Stimulated activated CD8-positive, alpha-beta memory T cell treated with anti-CD3 and anti-CD28 coated beads, Interleukin-4, amount 100 ng/mL, for 24 hours (primary cell): ENCODE results near the gene PODXL2.
"Not testable (repeated sequence)": the region's sequence is repeated elsewhere in the genome, so short reads cannot be mapped to it uniquely, and the experiment has no call there.

Experiments
- DNase-seq: peaks from one replicate; pipeline ENCODE4 v3.0.0-alpha.2; 2020; ENCODE audit warnings: low read depth

PODXL2 gene

DNA sequence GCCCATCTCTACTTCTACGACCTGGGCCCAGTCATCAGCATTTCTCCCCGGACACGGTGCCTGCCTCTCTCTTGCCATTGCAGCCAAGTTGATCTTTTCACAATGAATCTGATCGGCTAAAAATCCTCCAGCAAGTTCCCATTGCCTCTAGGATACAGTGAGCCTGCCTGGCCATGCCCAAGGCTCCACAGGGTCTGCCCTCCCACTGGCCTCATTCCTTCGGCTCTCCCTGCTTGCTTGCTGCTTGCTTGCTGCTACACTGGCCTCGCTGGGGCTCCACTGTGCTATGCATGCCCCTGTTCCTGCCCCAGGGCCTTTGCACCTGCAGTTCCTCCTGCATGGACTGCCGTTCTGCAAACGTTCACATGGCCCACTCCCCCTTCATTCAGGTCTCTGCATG is 45.8 kb downstream of the PODXL2 start:
- DNase-seq: no peak

DNA sequence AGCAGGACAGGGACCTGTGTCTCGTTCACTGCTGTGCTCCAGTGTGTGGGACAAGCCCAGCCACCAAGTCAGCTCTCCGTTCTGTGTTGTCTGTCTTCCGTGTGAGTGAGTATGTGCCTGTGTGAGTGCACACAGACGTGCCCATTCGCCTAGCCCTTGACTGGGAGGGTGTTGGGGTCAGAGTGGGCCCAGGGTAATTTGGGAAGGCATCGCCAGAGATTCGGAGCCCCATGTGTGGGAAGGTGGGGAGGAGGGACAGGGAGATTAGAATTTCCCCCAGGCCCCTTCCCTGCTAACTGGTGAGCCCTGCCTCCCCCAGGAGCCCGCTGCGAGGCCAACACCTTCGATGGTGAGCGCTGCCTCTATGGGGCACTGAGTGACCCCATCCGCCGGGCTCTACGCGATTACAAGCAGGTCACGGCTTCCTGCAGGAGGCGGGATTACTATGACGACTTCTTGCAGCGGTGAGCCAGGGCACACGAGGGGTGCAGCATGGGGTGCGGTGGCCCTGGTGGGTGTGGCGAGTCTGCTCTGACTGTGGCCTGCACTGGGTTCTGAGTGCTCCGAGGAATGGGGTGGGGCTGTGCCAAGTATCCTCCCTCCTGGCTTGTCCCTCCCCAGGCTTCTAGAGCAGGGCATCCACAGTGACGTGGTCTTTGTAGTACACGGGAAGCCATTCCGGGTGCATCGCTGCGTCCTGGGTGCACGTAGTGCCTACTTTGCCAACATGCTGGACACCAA is 46.8 kb downstream of the PODXL2 start:
- DNase-seq: no peak

DNA sequence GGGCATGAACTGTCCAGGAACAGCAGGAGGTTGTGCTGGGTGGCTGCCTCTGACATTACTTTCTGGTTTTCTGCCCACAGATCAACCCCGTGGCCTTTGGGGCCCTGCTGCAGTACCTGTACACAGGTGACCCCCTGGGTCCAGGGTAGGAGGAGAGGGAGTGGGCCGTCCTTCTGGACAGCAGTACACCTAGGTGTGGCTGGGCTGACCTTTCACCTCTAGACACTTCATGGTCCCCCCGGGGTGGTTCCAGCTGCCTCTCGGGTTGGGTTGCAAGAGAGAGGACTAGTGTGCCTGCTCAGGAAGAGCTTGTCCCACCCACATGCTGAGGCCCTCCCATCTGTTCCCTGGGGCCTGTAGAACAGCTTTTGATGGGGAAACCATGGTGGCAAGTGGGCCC is 47.5 kb downstream of the PODXL2 start:
- no peak for DNase-seq

DNA sequence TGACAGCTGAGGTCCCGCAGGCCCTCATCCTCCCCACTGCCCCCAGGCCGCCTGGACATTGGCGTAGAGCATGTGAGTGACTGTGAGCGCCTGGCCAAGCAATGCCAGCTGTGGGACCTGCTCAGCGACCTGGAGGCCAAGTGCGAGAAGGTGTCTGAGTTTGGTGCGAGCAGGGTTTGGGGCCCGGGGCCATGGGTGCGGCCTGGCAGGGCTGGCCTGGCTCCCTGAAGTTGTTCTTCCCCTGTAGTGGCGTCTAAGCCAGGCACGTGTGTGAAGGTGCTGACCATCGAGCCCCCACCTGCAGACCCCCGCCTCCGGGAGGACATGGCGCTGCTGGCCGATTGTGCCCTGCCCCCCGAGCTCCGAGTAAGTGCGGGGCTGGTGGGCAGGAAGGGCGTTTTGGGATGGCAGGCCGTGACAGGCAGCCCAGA is 48.0 kb downstream of the PODXL2 start:
- DNase-seq: no peak

DNA sequence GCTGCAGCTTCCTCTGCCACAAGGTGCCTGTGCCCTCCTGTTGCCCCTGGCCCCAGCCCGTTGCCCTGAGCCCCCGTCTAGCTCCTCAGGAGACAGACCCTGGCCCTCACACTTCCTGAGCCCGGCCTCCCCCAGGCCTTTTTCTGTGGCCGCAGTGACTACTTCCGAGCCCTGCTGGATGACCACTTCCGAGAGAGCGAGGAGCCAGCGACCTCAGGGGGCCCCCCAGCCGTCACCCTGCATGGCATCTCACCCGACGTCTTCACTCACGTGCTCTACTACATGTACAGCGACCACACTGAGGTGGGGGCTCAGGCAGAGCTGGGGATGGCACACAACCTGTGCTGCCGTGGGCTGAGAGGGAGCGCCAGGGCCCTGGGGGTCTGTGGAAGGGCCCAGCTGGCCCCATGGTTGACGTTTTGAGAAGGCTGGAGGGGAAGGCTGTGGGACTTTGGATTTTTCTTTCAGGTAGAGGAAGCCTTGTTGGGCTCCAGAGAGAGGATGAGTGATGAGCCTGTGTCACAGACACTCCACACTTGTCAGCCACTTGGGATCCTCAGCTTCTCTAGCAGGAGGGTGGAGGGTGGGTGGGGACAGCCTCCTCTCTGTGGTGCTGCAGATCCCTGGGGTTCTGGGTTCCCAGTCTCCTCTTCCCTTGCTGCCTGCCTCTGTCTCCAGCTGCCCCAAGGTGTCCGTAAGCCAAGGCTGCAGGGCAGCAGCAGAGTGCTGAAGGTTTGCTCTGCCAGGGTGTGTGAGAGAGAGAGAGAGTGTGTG is 48.7 kb downstream of the PODXL2 start:
- DNase-seq: no peak

DNA sequence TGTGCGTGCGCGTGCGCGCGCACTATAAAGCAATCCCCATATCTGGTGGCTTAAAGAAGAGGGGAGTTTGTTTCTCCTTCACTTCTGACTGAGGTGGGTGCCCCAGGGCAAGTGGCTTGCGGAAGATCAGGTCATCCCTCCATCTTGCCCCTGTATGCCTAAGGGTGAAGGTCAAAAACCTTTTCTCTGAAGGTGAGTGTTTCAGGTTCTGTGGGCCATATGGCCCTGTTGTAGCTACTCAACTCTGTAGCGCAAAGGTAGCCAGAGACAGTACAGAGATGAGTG is 49.3 kb downstream of the PODXL2 start:
- DNase-seq: no peak

DNA sequence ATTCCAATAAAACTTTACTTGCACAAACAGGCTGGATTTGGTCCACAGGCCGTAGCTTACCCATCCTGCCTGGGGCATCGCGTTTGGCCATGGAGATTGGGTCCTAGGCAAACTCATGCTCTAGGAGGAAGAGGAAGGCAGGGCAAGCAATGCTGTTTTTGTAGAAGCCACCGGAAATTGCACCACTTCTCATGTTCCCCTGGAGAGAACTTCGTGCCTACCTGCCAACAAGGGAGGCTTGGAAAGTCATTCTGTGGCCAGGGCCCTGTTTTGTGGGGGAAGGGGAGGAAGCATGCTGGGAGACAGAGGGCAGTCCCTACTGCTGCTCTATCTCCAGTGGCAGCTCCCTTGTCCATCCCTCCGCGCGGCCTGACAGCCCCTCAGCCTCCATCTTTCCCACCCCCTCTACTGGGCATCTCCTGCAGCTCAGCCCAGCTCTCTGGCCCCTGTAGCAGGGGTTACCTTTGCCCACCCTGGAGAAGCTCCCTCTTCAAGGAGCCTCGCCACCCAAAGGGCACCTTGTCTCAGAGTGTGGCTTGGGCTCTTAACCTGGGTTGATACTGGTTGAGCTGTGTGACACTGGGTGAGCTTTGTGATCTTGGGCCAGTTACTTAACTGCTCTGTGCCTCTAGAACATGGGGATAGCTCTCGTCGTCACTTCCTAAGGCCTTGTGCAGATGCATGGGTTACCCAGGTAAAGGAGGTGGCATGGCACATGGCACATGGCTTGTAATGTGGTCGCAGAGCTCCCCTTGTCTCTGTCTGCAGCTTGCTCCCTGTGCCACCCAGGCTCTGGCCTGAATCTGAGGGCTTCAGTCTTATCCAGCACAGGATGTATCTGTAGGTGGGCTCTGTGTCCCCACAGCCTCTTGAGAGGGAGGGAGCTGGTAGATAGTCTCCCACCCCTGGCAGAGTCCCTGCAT is 49.9 kb downstream of the PODXL2 start:
- no peak for DNase-seq

DNA sequence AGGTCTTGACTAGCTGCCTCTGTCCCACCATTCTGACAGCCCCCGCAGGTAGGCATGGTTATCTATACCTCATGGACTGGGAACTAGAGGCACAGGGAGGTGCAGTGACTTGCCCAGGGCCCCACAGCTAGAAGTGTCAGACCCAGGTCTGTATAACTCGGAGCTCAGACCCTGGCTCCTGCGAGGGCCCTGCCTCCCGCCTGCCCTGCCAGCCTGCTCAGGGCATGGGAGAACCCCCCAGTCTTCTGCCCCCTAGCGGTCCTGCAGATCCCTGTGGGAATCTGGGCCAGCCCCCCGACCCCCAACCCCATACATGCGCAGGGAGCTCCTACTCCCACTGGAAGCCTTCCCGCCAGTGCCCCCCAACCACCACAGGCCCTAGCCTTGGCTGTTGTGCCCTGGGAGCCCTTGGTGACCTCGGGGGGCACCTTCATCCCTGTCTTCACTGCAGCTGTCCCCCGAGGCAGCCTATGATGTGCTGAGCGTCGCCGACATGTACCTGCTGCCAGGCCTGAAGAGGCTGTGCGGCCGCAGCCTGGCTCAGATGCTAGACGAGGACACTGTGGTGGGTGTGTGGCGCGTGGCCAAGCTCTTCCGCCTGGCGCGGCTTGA is 50.7 kb downstream of the PODXL2 start:
- DNase-seq: no peak

DNA sequence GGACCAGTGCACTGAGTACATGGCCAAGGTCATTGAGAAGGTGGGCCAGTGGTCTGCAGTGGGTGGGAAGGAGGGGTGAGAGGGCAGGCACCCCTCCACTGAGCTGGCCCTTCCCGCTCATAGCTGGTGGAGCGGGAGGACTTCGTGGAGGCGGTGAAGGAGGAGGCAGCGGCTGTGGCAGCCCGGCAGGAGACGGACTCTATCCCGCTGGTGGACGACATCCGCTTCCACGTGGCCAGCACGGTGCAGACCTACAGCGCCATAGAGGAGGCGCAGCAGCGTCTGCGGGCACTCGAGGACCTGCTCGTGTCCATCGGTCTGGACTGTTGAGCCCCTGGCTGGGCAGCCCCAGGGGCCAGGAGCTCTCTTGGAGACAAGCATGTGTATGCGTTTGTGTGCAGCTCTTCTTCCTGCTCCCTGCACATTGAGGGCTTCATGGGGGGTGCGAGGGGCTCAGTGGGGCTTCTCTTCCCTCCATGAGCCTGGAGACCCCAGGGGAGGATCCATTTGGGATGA is 51.2 kb downstream of the PODXL2 start:
- no peak for DNase-seq

DNA sequence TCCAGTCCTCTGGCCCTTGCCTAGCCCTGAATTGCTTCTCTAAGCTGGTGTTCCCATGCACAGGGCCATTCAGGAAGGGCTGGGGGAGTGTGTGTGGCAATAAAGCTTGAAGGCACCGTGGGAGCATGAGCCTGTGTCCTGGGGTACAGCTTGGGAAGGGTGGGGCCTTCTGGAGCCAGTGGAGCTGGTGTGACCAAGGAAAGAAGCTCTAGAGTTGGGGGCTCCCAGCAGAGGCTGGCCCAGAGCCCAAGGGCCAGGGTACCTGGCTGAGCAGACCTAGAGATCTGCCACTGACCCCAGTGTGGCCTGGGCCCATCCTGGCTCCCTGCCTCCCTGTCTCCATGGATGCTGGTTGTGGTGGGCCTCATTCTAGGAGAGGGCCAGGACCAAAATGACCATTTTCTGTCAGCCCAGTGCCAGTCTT is 51.8 kb downstream of the PODXL2 start:
- DNase-seq: no peak

DNA sequence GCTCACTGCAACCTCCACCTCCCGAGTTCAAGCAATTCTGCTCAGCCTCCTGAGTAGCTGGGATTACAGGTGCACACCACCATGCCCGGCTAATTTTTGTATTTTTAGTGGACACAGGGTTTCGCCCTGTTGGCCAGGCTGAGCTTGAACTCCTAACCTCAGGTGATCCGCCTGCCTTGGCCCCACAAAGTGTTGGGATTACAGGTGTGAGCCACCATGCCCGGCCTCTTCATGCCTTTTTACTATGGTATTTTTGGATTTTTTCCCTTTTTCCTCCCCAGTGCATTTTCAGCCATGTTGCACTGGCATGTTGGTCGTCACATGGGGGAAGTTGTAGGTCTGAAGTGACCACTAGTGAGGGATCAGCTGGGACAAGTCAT is 53.2 kb downstream of the PODXL2 start:
- DNase-seq: not testable (repeated sequence)

DNA sequence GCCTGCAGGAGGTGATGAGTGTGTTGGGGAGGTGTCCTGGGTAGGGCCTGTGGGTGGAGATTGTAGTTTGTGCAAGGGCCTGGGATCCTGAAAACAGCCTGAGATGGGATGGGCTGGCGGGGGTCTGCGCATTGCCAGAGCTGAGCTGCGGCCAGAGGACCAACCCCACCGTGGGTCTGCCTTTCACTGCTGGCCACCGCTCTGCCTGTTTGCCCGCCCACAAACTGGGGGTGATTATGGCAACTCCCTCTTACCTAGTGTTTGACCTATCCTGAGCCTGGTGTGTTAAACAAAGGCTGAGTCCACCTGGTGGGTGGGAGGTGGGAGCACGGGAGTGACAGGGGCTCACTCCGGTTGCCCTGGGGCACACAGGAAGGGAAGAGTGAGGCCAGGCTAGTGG is 53.6 kb downstream of the PODXL2 start:
- DNase-seq: no peak

DNA sequence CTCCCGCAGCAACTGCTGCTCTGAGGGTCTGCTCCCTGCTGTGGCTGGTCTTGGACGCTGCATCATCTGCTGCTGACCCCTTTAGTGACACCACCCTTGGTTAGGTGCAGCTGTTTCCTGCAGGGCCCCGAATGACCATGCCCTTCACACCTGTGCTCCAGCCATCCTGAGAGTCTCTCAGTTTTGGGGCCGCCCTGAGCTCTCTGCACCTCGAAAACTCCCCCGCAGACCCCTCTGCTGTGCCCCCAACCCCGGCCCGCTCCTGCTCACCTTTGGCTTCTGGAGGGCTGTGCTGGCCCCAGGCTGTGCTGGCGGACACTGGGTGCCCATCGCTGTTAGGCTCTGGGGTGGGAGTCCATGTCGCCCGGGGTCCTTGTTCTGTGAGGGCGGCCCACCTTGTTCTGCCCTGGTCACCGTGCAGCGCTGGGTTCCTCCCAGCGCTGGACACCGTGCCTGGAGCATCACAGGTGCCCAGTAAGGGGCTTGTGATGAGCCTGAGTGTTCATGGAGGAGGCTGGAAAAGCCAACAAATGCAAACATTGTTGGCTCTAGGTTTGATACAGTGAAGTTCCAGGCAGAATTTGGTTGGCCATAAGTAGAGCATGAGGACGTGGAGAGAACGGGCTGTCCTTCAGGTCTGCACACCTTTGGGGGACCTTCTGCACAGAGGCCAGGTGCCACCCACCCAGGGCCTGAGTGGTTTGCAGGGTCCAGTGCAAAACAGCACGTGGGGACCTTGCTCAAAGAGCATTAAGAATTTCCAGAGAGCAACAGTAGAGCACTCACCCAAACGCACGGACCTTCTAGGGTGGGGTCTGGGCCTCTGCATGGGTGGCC is 56.1 kb downstream of the PODXL2 start:
- no peak for DNase-seq

DNA sequence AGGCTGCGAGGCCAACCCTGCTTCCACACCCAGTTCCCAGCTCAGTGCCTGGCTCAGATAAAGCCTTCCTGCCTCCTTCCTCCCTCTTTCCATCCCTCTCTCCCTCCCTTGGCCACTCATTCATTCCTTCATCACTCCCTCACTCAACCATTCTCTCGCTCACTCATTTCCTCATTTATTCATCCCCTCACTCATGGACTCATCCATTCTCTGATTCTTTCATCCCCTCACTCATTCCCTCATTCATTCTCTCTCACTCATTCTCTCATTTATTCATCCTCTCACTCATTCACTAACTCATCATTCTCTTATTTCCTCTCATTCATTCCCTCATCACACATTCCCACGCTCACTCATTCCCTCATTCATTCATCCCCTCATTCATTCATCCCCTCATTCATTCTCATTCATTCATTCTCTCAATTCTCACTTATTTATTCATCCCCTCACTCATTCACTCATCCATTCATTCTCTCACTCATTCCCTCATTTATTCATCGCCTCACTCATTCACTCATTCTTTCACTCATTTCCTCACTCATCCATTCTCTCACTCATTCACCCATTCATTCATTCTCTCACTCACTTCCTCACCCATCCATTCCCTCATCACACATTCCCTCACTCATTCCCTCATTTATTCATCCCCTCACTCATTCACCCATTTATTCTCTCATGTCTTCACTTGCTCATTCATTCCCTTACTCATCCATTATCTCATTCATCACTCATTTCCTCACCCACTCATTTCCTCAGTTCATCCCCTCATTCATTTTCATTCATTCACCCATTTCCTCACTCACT is 56.9 kb downstream of the PODXL2 start:
- no peak for DNase-seq

DNA sequence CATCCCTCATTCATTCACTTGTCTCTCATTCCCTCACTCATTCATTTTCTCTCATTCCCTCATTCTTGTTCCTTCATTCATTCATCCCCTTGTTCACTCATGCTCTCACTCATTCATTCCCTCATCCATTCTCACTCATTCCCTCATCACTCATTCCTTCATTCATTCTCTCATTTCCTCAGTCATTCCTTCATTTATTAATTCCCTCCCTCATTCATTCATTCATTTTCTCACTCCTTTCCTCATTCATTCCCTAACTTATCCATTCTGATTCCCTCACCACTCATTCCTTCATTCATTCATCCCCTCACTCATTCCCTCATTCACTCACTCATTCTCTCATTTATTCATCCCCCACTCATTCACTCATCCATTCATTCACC is 57.5 kb downstream of the PODXL2 start:
- no peak for DNase-seq

DNA sequence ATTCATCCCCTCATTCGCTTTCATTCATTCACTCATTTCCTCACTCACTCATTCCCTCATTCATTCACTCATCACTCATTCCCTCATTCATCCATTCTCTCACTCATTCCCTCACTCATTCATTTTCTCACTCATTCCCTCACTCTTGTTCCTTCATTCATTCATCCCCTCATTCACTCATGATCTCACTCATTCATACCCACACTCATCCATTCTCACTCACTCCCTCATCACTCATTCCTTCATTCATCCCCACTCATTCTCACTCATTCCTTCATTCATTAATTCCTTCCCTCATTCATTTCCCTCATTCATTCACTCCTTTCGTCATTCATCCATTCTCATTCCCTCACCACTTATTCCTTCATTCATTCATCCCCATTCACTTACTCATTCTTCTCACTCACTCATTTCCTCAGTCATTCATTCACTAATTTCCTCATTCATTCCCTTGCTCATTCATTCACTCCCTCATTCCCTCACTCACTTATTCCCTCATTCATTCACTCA is 58.3 kb downstream of the PODXL2 start:
- no peak for DNase-seq

DNA sequence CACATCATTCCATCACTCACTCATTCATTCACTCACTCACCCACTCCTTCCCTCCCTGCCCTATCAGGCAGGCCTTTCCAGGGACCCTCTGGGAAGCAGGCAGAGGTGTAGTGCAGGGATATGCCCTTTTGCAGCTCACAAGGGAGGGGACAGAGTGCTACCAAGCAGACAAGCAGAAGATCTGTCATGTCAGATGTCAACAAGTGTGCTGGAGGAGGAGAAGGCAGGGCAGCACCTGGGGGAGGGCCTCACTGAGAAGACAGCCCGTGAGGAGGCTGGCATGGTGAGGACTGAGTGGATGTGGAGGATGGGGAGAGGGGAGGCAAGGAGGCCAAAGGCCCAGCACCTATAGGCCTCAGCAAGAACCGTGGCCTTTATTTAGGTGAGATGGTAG is 59.0 kb downstream of the PODXL2 start:
- no peak for DNase-seq

DNA sequence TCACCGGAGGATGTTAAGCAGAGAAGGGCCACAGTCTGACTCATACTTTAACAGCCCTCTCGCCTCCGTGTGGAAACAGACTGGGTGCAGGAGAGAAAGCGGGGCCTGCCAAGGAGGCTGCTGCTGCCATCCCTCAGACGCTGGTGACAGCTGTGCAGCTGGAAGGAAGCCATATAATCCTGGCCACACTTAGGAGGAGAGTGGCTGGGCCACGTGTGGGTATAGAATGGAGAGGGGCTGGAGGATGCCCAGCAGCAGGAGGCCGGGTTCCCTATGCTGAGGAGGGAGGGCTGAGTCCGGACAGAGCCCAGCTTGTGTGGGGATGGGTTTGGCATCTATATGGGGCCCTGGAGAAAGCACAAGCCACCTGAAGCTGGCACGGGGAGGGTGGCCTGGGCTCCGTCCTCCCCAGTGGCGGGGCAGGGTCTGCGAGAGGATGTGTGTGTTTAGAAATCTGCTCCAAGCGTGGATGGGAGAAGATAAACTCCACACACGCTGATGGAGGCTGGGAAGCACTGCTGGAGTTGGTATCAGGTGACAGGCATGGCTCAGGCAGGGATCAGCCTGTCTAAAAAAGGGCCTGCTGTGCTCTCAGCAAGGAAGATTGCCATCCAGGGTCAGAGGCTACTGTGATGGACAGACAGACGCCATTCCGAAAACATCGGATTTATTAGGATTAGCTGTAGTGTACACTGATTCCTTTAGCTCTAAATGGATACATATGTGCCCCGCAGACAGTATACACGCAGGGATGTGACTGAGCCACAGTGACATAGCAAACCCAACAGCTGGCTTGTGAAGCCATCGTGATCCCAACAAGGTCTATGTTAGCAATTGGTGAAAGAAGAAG is 59.7 kb downstream of the PODXL2 start:
- DNase-seq: no peak

DNA sequence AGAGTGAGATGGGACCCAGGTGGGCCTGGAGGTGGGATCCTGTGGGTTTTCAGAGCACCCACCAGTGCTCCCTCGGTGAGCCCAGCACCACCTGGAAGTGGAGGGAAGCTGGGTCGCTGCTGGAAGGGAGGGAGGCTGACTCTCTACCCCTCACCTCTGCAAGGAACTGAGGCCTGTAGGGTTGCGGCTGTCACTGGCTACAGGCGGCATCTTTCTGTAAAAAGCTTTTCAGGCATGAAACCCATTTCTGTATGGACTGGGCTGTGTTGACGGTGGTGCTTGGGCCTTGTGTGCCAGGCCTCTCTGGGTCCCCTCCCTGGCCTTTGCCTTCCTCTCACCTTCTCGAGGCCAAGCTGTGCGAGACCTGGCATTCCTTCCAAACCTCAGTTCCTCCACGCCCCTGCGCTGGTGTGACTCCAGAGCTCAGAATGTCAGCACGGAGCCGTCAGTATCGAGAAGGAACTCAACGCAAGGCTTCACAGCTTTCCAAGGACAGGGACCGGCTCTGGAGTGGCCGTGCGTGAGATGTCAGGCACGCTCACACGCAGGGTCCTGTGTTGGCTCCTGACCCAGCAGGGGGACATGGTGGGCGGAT is 60.4 kb downstream of the PODXL2 start:
- no peak for DNase-seq
